Left ventricle myocardium superior (tissue), 1 donor: Measurements from ENCODE around the gene PNCK. TPM values are rescaled to one million over a fixed set of nuclear protein-coding genes. Genes with fewer than 3 reads are reported as not detected.

Source experiments
- ATAC-seq: fragments of 200-7000 bp; cut with Tn5 transposase; one replicate; pipeline ENCODE4 v1.9.1; 2020; ENCODE audit warnings: mild to moderate bottlenecking, moderate library complexity
- DNase-seq: peaks from one replicate; pipeline ENCODE4 v3.0.0-alpha.2; 2020
- intact Hi-C: fragments of 100-400 bp; cut with micrococcal nuclease; formaldehyde crosslinking; loops from one replicate; pipeline ENCODE4 v1.11.0; 2022
- total RNA-seq: library from RNA; stranded (reverse); fragmentation: NEBNext Ultra II Directional; extraction: Animal tissue kit (Norgen Biotek cat#: 25700); gene quantifications from one replicate; pipeline ENCODE4 v1.2.1, GENCODE V29; 2021
- donor health status: DM: no; HTN: yes; CAD: no; lungs with severe emphysema.

Gene PNCK
- total RNA-seq, 1 donor from 2014 or later, result 14.5 TPM

GRCh38 chrX:153669901-153670731 lies 3.5 kb downstream of the PNCK start:
- intact Hi-C loops, result no loop called here
- ATAC-seq (no peak), DNase-seq (no peak)

DNA sequence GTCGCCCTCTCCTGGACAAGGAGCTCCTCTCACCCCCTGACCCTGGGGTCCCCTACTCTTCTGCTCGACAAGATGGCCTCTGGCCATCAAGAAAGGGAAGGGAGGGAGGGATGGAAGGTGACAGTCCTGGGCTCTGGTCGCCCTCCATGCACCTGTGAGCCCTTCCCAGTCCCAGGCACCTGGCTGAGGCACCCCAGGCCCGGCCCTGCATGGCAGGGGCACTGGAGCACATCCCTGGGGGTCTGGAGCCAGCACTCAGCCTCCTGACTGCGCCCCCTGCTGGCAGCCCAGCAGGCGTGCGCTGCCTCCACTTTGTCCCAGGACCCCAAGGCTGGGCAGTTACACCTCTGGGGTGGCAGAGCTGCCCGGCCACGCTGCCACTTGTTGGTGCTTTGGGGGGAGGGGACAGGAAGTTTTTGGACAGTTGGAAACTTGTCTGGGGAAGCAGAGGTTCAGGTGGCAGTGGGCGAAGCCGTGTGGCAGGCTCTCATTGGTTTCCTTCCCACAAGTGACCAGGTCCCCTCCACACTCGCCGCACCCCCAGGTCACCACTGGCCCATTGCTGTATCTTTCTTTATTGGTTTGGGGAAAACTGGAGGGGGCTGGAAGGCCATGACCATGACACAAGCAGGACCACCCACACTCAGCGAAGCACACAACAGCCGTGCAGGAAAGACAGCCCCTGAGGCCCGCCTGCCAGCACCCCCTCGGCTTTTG lies 4.3 kb downstream of the PNCK start:
- ATAC-seq (peak; percentile 36), DNase-seq (no peak)
- intact Hi-C loops, result no loop called here

DNA sequence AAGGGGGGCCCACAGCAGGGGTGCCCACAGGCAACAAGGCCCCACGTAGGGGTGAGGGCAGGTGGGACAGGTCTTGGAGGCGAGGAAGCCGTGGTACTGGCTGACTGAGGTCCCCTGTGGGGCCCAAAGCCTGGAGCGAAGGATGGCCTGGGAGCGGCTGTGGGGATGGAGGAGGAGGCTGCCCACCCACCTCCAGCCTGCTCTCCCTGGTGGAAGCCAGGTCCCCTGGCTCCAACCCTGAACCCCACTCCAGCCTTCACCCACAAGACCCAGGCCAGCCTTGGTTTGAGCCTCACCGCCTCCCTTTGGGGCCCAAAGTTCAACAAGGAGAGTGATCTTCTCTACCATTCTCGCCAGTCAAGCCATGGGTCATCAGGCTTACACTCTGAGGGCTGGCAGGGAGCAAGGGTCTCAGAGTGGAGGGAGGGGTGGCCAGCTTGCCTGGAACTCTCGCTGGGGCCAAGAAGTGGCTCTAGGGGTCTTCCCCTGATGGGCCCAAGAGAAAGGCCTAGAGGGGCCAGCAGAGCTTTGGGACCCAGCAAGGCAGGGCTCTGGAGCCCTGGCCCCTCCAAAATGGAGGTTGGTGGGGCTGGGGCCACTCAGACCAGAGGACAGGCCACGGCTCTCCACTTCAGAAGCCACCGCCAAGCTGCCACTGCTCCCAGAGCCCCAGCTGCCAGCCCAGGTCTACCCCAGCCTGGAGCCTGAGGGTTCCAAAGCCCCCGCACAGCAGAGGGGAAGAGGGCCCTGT lies 5.0 kb downstream of the PNCK start:
- DNase-seq (no peak), ATAC-seq (no peak)
- intact Hi-C loops, result no loop called here

DNA sequence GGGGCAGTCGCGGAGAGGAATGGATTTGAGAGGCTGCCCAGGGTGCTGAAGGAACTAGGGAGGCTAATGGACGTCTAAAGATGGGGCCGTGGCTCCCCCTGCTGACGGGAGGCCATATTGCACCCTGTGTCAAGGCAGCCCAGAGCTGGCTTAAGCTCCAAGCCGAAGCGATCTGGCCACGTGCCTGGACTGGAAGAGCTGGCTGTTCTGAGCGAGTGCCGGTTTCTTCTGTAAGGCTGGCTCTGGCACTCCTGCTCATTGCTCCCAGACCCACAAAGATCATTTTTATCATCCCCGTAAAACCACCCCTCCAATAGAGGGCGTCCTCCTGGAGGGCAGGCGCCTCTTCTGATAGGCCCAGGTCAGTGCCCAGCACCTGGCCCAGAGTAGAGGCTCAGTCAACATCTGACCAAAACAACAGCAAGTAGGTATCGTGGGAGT lies 5.6 kb downstream of the PNCK start:
- ATAC-seq (peak; percentile 89), DNase-seq (peak; percentile 91)
- intact Hi-C loops, result no loop called here

- ATAC-seq (no peak), DNase-seq (no peak)
- intact Hi-C loops, result no loop called here
Measured at GRCh38 chrX:153667281-153667955, 6.2 kb downstream of the PNCK start.

DNA sequence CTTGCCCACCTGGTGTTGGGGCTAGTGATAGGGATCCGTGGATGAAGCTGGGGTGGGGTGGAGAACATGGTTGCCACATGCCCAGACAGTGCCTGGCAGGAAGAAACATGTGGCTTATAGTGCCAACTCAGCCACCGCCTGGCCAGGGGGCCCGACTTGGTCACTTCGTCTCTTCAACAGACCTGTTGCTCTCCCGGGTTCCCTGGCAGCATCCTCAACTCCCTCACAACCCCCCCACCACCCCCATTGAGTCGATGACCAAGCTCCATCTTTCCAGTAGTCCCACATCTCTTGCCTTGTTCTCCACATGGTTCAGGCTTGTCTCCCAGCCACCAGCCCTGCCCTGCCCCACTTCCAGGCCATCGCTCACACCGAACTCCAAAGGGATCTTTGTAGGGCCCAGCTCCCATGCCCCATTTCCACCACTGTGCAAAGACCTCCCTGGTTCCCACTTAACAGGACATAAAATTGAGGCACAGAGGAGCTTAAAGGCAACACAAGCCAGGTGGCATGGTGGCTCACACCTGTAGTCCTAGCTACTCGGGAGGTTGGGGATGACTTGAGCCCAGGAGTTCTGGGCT lies 7.8 kb downstream of the PNCK start:
- intact Hi-C loops, result no loop called here
- DNase-seq, result no peak
- no peak for ATAC-seq

- intact Hi-C loops, result no loop called here
- ATAC-seq (peak; percentile 32), DNase-seq (peak; percentile 71)
Measured at GRCh38 chrX:153662266-153662665, 11.3 kb downstream of the PNCK start.

GRCh38 chrX:153659268-153659667 lies 14.3 kb downstream of the PNCK start:
- DNase-seq (no peak), ATAC-seq (no peak)
- intact Hi-C loops, result no loop called here

GRCh38 chrX:153657161-153657560 lies 16.5 kb downstream of the PNCK start:
- no peak for ATAC-seq
- DNase-seq, result no peak
- intact Hi-C loops, result no loop called here

- no peak for DNase-seq
- no peak for ATAC-seq
- intact Hi-C loops, result no loop called here
Measured at GRCh38 chrX:153653556-153653955, 20.1 kb downstream of the PNCK start.

- DNase-seq, result no peak
- no peak for ATAC-seq
- intact Hi-C loops, result no loop called here
Measured at GRCh38 chrX:153651540-153652079, 22.0 kb downstream of the PNCK start.

DNA sequence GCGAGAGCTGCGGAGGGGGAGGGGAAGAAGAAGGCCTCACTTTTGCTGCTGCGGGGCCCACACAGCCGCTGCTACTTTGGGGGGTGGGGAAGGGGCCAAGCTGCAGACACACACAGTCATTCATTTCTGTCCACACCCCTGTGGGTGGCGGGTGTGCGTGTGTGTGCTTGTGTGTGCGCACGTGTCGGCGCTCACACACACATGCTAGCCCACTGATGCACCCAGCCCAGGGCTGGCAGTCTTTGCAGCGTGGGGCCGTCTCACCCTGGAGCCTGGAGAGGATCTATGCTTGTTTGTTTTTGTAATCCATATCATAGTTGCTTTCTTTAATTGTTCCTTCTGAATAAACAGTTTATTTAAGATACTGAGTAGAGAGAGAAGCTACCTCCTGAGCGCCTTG lies 22.7 kb downstream of the PNCK start:
- intact Hi-C loops, result no loop called here
- no peak for DNase-seq
- no peak for ATAC-seq

- ATAC-seq, result no peak
- DNase-seq, result no peak
- intact Hi-C loops, result no loop called here
Measured at GRCh38 chrX:153649915-153650782, 23.5 kb downstream of the PNCK start.

DNA sequence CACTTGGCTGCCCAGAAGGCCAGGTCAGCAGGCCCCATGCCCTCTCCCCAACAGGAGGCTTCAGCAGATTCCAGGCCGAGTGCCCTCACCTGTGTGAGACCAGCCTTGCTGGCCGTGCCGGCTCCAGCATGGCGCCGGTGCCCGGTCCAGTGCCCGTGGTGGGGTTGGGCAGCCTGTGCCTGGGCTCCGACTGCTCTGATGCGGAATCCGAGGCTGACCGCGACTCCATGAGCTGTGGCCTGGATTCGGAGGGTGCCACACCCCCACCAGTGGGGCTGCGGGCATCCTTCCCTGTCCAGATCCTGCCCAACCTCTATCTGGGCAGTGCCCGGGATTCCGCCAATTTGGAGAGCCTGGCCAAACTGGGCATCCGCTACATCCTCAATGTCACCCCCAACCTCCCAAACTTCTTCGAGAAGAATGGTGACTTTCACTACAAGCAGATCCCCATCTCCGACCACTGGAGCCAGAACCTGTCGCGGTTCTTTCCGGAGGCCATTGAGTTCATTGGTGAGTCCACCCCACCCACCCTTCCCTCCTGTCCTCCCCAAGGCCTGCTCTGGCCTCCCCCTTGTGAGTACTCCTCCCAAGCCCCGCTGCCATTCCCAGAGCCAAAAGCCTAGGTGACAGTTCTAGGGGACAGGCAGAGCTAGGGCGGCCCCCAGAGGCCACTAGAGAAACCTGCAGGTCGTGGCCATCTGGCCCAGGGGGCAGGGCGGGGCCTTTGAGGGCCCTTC lies 24.3 kb downstream of the PNCK start:
- intact Hi-C loops, result no loop called here
- ATAC-seq, result peak; percentile 64
- DNase-seq, result peak; percentile 40

DNA sequence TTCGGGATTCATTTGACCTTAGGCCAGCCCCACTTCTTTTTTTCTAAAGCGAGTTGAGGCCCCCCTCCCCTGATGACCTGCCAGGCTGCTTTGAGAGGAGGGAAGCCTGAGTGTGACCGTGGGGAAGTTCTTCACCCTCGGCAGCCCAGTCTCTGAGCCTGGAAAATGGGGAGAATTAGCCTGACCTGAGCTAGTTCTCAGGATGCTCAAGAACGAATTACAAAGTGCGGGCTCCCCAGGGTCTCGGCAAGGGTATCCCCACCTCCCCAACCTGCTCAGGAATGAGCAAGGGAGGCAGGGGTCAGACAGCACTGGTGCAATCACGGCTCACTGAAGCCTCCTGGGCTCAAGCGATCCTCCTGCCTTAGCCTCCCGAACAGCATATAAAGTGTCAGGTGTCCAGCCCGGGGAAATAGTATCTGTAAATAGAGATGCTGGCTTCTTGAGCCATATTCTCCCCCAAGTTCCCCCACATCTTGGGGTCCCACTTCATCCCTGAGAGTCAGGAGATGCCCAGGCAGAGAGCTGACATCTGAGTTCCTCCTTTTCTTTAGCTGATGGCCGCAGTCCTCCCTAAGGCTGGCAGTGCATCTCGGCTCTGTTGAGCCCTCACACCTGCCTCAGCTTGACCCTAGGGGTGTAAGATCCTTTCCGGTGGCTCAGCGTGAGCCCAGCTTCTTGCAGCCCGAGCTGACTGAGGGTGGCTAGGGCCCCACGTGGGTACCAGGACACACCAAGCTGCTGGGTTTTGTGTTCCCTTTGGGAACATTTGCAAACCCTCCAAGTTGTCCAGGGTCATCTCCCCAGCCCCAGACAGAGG lies 25.0 kb downstream of the PNCK start:
- DNase-seq, result no peak
- ATAC-seq, result no peak
- intact Hi-C loops, result no loop called here
